HEK293 (cell line): ENCODE measurements around the gene CDC73.

Source experiments
- KLF16 ChIP-seq: fragments of 450-650 bp; formaldehyde crosslinking; IDR thresholded peaks from 2 replicates; pipeline ENCODE4 v1.5.1; 2017; ENCODE audit warnings: missing biosample characterization, missing genetic modification characterization
- ZFP3 ChIP-seq: fragments of 450-650 bp; formaldehyde crosslinking; IDR thresholded peaks from 2 replicates; pipeline ENCODE4 v1.5.1; 2016; ENCODE audit warnings: low read depth, missing biosample characterization, missing genetic modification characterization
- TF ChIP-seq, protein P1 (sequence below): fragments of 450-650 bp; formaldehyde crosslinking; IDR thresholded peaks from 2 replicates; pipeline ENCODE4 v1.5.1; 2016; ENCODE audit warnings: missing biosample characterization, missing genetic modification characterization

DNA sequence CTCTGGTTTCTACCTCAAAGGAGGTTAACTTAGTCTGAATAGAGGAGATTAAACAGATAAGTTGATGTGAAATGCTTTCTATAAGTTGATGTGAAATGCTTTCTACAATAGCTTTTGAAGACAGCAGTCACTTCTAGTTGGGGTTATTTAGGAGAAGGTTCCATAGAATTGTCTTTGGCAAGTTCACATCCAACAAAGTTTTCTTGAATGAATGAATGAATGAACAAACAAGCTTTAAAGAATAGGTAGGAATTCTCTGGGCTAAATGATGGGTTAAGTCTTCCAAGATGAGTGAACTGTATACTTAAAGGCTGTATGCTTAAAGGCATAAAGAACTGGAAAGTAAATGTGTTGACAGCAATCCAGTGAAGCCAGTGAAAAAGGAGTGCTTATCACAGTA, 1.9 kb downstream of the CDC73 start:
- TF ChIP-seq ZFP3 (tag by site-specific recombination) (no peak), KLF16 (tag by site-specific recombination) (no peak)
- TF ChIP-seq, protein P1, sequence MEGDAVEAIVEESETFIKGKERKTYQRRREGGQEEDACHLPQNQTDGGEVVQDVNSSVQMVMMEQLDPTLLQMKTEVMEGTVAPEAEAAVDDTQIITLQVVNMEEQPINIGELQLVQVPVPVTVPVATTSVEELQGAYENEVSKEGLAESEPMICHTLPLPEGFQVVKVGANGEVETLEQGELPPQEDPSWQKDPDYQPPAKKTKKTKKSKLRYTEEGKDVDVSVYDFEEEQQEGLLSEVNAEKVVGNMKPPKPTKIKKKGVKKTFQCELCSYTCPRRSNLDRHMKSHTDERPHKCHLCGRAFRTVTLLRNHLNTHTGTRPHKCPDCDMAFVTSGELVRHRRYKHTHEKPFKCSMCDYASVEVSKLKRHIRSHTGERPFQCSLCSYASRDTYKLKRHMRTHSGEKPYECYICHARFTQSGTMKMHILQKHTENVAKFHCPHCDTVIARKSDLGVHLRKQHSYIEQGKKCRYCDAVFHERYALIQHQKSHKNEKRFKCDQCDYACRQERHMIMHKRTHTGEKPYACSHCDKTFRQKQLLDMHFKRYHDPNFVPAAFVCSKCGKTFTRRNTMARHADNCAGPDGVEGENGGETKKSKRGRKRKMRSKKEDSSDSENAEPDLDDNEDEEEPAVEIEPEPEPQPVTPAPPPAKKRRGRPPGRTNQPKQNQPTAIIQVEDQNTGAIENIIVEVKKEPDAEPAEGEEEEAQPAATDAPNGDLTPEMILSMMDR (tag by site-specific recombination), result no peak
